H1 (cell line): ENCODE data around the gene PLCXD1. TPM values are rescaled to one million over a fixed set of nuclear protein-coding genes. Genes with fewer than 3 reads are reported as not detected.

Experiments
- CTCF ChIA-PET: fragments of 300-600 bp; sonication (Branson Sonifier 250); formaldehyde crosslinking; loops from one replicate; lab custom pipeline; 2021; ENCODE audit not compliant: partially characterized antibody; lab: Charles Lee
- POLR2A ChIA-PET: fragments of 300-600 bp; sonication (Branson Sonifier 250); formaldehyde crosslinking; loops from one replicate; lab custom pipeline; 2021; ENCODE audit warnings: inconsistent platforms; ENCODE audit not compliant: partially characterized antibody; lab: Charles Lee
- DNase-seq, 2 experiments: peaks; one replicate each; pipeline versions ENCODE4 v3.0.0 to v3.0.0-alpha.2; 2010 to 2022; ENCODE audit warnings: low spot score in 2 of 2, low read depth in 1 of 2, mixed read lengths in 1 of 2
- FAIRE-seq: peaks from 2 replicates; lab custom pipeline; 2011; peaks lifted over from hg19 to GRCh38; lab: Jason Lieb, UNC
- H2AFZ ChIP-seq: 2 replicates; pipeline ENCODE4 v1.8.1; 2012; ENCODE audit warnings: low read length, inconsistent platforms
- H2AK5ac ChIP-seq: 2 replicates; pipeline ENCODE4 v1.6.1; 2013; ENCODE audit warnings: low read depth, low read length
- H2BK120ac ChIP-seq: replicated peaks from 2 replicates; pipeline ENCODE3; 2013; ENCODE audit warnings: low read depth, low read length, inconsistent platforms
- H2BK12ac ChIP-seq: 2 replicates; pipeline ENCODE4 v1.6.1; 2013; ENCODE audit warnings: low read depth, low read length
- H2BK15ac ChIP-seq: 2 replicates; pipeline ENCODE4 v1.6.1; 2013; ENCODE audit warnings: low read length
- H2BK20ac ChIP-seq: 2 replicates; pipeline ENCODE4 v1.6.1; 2013; ENCODE audit warnings: low read length
- H2BK5ac ChIP-seq: 2 replicates; pipeline ENCODE4 v1.6.1; 2013; ENCODE audit warnings: low read depth, low read length
- H3K14ac ChIP-seq: 2 replicates; pipeline ENCODE4 v1.6.1; 2013; ENCODE audit warnings: inconsistent platforms; ENCODE audit not compliant: insufficient read length
- H3K18ac ChIP-seq: 2 replicates; pipeline ENCODE4 v1.6.1; 2013; ENCODE audit warnings: low read length; ENCODE audit errors: extremely low read depth
- H3K23ac ChIP-seq: 2 replicates; pipeline ENCODE4 v1.6.1; 2013; ENCODE audit warnings: inconsistent platforms; ENCODE audit not compliant: insufficient read length
- H3K23me2 ChIP-seq: 2 replicates; pipeline ENCODE4 v1.6.1; 2013; ENCODE audit warnings: low read depth, low read length
- H3K27ac ChIP-seq: 2 replicates; pipeline ENCODE4 v1.6.1; 2011; ENCODE audit warnings: low read depth, low read length, inconsistent platforms
- H3K27me3 ChIP-seq, 4 experiments: replicated peaks in 1 of 4; 1 replicate in 1 of 4; 2 replicates in 3 of 4; pipeline versions ENCODE4 v1.6.1 to v1.8.1; 2011 to 2013; ENCODE audit warnings: low read length in 3 of 4, mild to moderate bottlenecking in 3 of 4, inconsistent platforms in 2 of 4, mixed read lengths in 2 of 4, moderate library complexity in 1 of 4; ENCODE audit not compliant: control insufficient read depth in 3 of 4, insufficient read depth in 3 of 4; ENCODE audit errors: extremely low read depth in 1 of 4
- H3K36me3 ChIP-seq, 4 experiments: 2 replicates each; pipeline versions ENCODE4 v1.6.1 to v1.8.1; 2011 to 2013; ENCODE audit warnings: mild to moderate bottlenecking in 4 of 4, low read length in 3 of 4, moderate library complexity in 2 of 4, control low read depth in 1 of 4, inconsistent platforms in 1 of 4; ENCODE audit not compliant: insufficient read depth in 4 of 4, control insufficient read depth in 2 of 4
- H3K4ac ChIP-seq: replicated peaks from 2 replicates; pipeline ENCODE3; 2013; ENCODE audit warnings: low read length, low read depth, mixed read lengths, inconsistent platforms; ENCODE audit not compliant: insufficient read length
- H3K4me1 ChIP-seq, 4 experiments: replicated peaks in 1 of 4; 1 replicate in 1 of 4; 2 replicates in 3 of 4; pipeline versions ENCODE4 v1.6.1 to v1.8.1; 2011 to 2013; ENCODE audit warnings: low read length in 3 of 4, inconsistent platforms in 2 of 4, mixed read lengths in 1 of 4; ENCODE audit not compliant: insufficient read depth in 4 of 4, control insufficient read depth in 3 of 4
- H3K4me2 ChIP-seq, 2 experiments: 2 replicates each; pipeline versions ENCODE4 v1.6.1 to v1.8.1; 2011 to 2013; ENCODE audit warnings: low read depth in 2 of 2, low read length in 2 of 2, control low read depth in 1 of 2, inconsistent platforms in 1 of 2, mild to moderate bottlenecking in 1 of 2; ENCODE audit not compliant: insufficient read depth in 1 of 2
- H3K4me3 ChIP-seq, 4 experiments: fragments of 200-600, 300-600 bp in 1 of 4; sonication (generic), shearing (Covaris generic), sonication (Bioruptor Twin) in 1 of 4; 2 replicates each; pipeline versions ENCODE4 v1.5.1 to v1.8.1; 2011 to 2016; ENCODE audit warnings: low read length in 4 of 4, low read depth in 3 of 4, control low read depth in 2 of 4, inconsistent platforms in 2 of 4, mild to moderate bottlenecking in 2 of 4, mixed read lengths in 1 of 4, moderate library complexity in 1 of 4; ENCODE audit not compliant: insufficient read depth in 2 of 4; ENCODE audit errors: extremely low read depth in 1 of 4
- H3K56ac ChIP-seq: replicated peaks from 2 replicates; pipeline ENCODE3; 2013; ENCODE audit warnings: low read depth, mild to moderate bottlenecking, mixed read lengths, low read length, inconsistent platforms; ENCODE audit not compliant: insufficient read length
- H3K79me1 ChIP-seq: 2 replicates; pipeline ENCODE4 v1.6.1; 2013; ENCODE audit warnings: low read depth, low read length, control low read depth
- H3K79me2 ChIP-seq, 2 experiments: 2 replicates each; pipeline versions ENCODE4 v1.6.1 to v1.8.1; 2012 to 2013; ENCODE audit warnings: low read length in 2 of 2, mild to moderate bottlenecking in 2 of 2, inconsistent platforms in 1 of 2; ENCODE audit not compliant: insufficient read depth in 2 of 2, control insufficient read depth in 1 of 2
- H3K9ac ChIP-seq, 4 experiments: replicated peaks in 1 of 4; 1 replicate in 1 of 4; 2 replicates in 3 of 4; pipeline versions ENCODE4 v1.6.1 to v1.8.1; 2011 to 2013; ENCODE audit warnings: low read depth in 3 of 4, low read length in 3 of 4, control low read depth in 2 of 4, mild to moderate bottlenecking in 2 of 4, moderate library complexity in 2 of 4, inconsistent platforms in 1 of 4; ENCODE audit errors: extremely low read depth in 1 of 4
- H3K9me3 ChIP-seq, 2 experiments: 2 replicates each; pipeline versions ENCODE4 v1.6.1 to v1.8.1; 2012 to 2013; ENCODE audit warnings: mild to moderate bottlenecking in 2 of 2, moderate library complexity in 2 of 2, control low read depth in 1 of 2, inconsistent platforms in 1 of 2, low read depth in 1 of 2, low read length in 1 of 2, mixed read lengths in 1 of 2; ENCODE audit not compliant: insufficient read depth in 2 of 2
- H4K20me1 ChIP-seq, 2 experiments: replicated peaks in 1 of 2; 2 replicates each; pipeline versions ENCODE3 to v1.8.1; 2011 to 2013; ENCODE audit warnings: inconsistent platforms in 2 of 2, low read length in 2 of 2, mild to moderate bottlenecking in 1 of 2; ENCODE audit not compliant: insufficient read depth in 2 of 2, control insufficient read depth in 1 of 2
- H4K5ac ChIP-seq: 2 replicates; pipeline ENCODE4 v1.6.1; 2013; ENCODE audit warnings: low read length, low read depth, mixed read lengths, inconsistent platforms; ENCODE audit not compliant: insufficient read length
- H4K8ac ChIP-seq: 2 replicates; pipeline ENCODE4 v1.8.0; 2013; ENCODE audit warnings: mild to moderate bottlenecking, moderate library complexity, low read length, inconsistent platforms; ENCODE audit not compliant: insufficient read depth; ENCODE audit errors: extremely low read depth
- H4K91ac ChIP-seq: replicated peaks from 2 replicates; pipeline ENCODE3; 2013; ENCODE audit warnings: low read length, mixed read lengths, inconsistent platforms; ENCODE audit not compliant: insufficient read length
- BACH1 ChIP-seq: IDR thresholded peaks from 2 replicates; pipeline ENCODE4 v1.6.1; 2012; ENCODE audit warnings: low read length, improper control_type of control experiment
- GABPA ChIP-seq: IDR thresholded peaks from 2 replicates; pipeline ENCODE4 v1.6.1; 2011; ENCODE audit warnings: mild to moderate bottlenecking, low read length, moderate library complexity, borderline replicate concordance; ENCODE audit not compliant: insufficient read depth
- GTF2F1 ChIP-seq: IDR thresholded peaks from 2 replicates; pipeline ENCODE4 v1.6.1; 2012; ENCODE audit warnings: low read depth, low read length, improper control_type of control experiment, borderline replicate concordance
- JUN ChIP-seq: IDR thresholded peaks from 2 replicates; pipeline ENCODE4 v1.6.1; 2011; ENCODE audit warnings: low read depth, mild to moderate bottlenecking, improper control_type of control experiment, low read length
- SP4 ChIP-seq: IDR thresholded peaks from 2 replicates; pipeline ENCODE4 v1.6.1; 2012; ENCODE audit warnings: low read length, inconsistent platforms
- WGBS, 2 experiments: shearing (Covaris generic) in 1 of 2; methylation state at CpG; one replicate each; pipeline versions ENCODE4 v1.1.6 to v1.1.7; 2013 to 2015; ENCODE audit warnings: low lambda C conversion rate in 2 of 2, mixed read lengths in 2 of 2, inconsistent platforms in 1 of 2, low coverage in 1 of 2, missing lambda C conversion rate in 1 of 2; ENCODE audit not compliant: insufficient replicate concordance in 2 of 2, insufficient coverage in 1 of 2, insufficient read length in 1 of 2; ENCODE audit errors: extremely low coverage in 1 of 2, missing lambda C conversion rate in 1 of 2; 5-methylcytosine and 5-hydroxymethylcytosine counted together
- polyA plus RNA-seq, 7 experiments: library from polyadenylated mRNA; depleted of rRNA in 3 of 7; stranded (reverse) in 5 of 7; unstranded in 2 of 7; fragments of >200 nt in 5 of 7; fragments of 200-250 nt in 2 of 7; gene quantifications; 1 replicate in 5 of 7; 2 replicates in 1 of 7; 4 replicates in 1 of 7; pipeline versions ENCODE4 v1.2.1 to v1.2.3, GENCODE V29; 2011 to 2013; ENCODE audit warnings: missing spikeins in 2 of 7, mixed read lengths in 2 of 7
- total RNA-seq: library from RNA; stranded (reverse); fragmentation: NEBNext Ultra II Directional; extraction: Animal tissue kit (Norgen Biotek cat#: 25700); gene quantifications from 2 replicates; pipeline ENCODE4 v1.2.1, GENCODE V29; 2021
- TF ChIP-seq, protein P1 (sequence below): IDR thresholded peaks from 2 replicates; pipeline ENCODE4 v1.6.1; 2011; ENCODE audit warnings: low read depth, mild to moderate bottlenecking, low read length; ENCODE audit not compliant: insufficient read depth
- TF ChIP-seq, protein P2 (sequence below), 3 experiments: IDR thresholded peaks; 1 replicate in 2 of 3; 2 replicates in 1 of 3; pipeline versions ENCODE4 v1.5.1 to v1.6.1; 2011; ENCODE audit warnings: low read length in 3 of 3, mild to moderate bottlenecking in 3 of 3, inconsistent platforms in 2 of 3, low read depth in 1 of 3, moderate library complexity in 1 of 3; ENCODE audit not compliant: insufficient read depth in 1 of 3; ENCODE audit errors: control extremely low read depth in 1 of 3
- TF ChIP-seq, protein P3 (sequence below): IDR thresholded peaks from 2 replicates; pipeline ENCODE4 v1.6.1; 2012; ENCODE audit warnings: inconsistent platforms

Gene PLCXD1
- total and polyA plus RNA-seq, 2 of the 8 experiments (the other 6 are each of a cell fraction or from before 2014, with no cell fraction given): 93.6 to 124 TPM

DNA sequence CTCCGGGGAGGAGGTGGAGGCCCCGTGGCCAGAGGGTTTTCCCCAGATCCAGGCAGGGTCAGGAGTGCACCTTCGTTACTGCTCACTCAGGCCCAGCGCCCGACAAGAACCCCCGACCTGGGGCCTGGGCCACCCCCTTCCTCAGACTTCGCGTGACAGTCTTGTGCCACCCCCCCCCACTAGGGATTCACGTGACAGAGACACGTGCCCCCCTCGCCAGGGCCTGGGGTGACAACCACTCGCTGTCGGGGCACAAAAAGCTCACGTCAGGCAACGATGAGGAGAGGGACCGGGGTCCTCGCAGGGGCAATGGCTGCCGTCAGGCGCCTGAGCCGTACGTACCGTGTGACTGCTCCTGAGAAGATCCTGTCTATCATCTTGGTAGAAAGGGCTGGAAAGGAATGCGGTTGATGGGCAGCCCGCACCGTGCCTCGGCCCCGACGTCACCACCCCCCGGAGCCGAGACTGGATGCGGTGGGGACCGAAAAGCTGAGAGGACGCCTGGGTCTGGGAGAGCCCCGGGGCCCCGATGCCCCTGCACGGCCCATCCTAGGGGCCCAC lies 60.4 kb downstream of the PLCXD1 start:
- H3K23ac ChIP-seq: no peak overlapping the region
- WGBS, 2 experiments: 94% methylated on average over 26 of the region's 36 CpGs; no CpG with 5 or more reads in 1 of the 2 experiments
- H2AFZ ChIP-seq: no peak overlapping the region
- H4K8ac ChIP-seq: no peak overlapping the region
- FAIRE-seq: no peak
- no peak overlapping the region for H3K4me3 ChIP-seq
- H4K5ac ChIP-seq: no peak overlapping the region
- H2BK15ac ChIP-seq: no peak overlapping the region
- no peak overlapping the region for H2BK12ac ChIP-seq
- H3K27me3 ChIP-seq: no peaks in the 10 kb centered on the region
- H3K56ac ChIP-seq: no peak overlapping the region
- H3K9ac ChIP-seq: no peak overlapping the region
- no peak overlapping the region for H3K18ac ChIP-seq
- H3K79me2 ChIP-seq: no peaks in the 10 kb centered on the region
- H3K4me1 ChIP-seq: no peaks in the 10 kb centered on the region
- H3K27ac ChIP-seq: no peak overlapping the region
- TF ChIP-seq GABPA (no peak), JUN (no peak), BACH1 (no peak), SP4 (no peak), GTF2F1 (no peak)
- TF ChIP-seq, protein P1, sequence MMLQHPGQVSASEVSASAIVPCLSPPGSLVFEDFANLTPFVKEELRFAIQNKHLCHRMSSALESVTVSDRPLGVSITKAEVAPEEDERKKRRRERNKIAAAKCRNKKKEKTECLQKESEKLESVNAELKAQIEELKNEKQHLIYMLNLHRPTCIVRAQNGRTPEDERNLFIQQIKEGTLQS: no peak
- TF ChIP-seq, protein P2, sequence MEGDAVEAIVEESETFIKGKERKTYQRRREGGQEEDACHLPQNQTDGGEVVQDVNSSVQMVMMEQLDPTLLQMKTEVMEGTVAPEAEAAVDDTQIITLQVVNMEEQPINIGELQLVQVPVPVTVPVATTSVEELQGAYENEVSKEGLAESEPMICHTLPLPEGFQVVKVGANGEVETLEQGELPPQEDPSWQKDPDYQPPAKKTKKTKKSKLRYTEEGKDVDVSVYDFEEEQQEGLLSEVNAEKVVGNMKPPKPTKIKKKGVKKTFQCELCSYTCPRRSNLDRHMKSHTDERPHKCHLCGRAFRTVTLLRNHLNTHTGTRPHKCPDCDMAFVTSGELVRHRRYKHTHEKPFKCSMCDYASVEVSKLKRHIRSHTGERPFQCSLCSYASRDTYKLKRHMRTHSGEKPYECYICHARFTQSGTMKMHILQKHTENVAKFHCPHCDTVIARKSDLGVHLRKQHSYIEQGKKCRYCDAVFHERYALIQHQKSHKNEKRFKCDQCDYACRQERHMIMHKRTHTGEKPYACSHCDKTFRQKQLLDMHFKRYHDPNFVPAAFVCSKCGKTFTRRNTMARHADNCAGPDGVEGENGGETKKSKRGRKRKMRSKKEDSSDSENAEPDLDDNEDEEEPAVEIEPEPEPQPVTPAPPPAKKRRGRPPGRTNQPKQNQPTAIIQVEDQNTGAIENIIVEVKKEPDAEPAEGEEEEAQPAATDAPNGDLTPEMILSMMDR (IDR thresholded peaks at IDR 0.05; ENCODE audit: control extremely low read depth in 1 of 3, insufficient read depth in 1 of 3, low read depth in 1 of 3, low read length in 3 of 3): no peak
- TF ChIP-seq, protein P3, sequence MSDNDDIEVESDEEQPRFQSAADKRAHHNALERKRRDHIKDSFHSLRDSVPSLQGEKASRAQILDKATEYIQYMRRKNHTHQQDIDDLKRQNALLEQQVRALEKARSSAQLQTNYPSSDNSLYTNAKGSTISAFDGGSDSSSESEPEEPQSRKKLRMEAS: no peak
- H3K9me3 ChIP-seq: no peaks in the 10 kb centered on the region; a peak in 1 of 4 replicates
- H2AK5ac ChIP-seq: no peak overlapping the region
- H3K14ac ChIP-seq: no peak overlapping the region
- H3K36me3 ChIP-seq: peaks cover 5 to 52% (median 16%) of the 10 kb centered on the region in 4 experiments; a peak in 6 of 8 replicates
- no peak overlapping the region for H3K4me2 ChIP-seq
- H3K4ac ChIP-seq: no peak overlapping the region
- peak in 1 of 2 experiments; percentile 40 for DNase-seq
- no peaks in the 10 kb centered on the region; the same call in 1 of the 2 replicates for H3K79me1 ChIP-seq
- H2BK20ac ChIP-seq: no peak overlapping the region
- POLR2A ChIA-PET: no interaction called here
- no peaks in the 10 kb centered on the region for H3K23me2 ChIP-seq
- no peak overlapping the region for H2BK5ac ChIP-seq
- no peak overlapping the region for H2BK120ac ChIP-seq
- peaks cover 0 to 5% of the 10 kb centered on the region in 2 experiments for H4K20me1 ChIP-seq
- CTCF ChIA-PET: no interaction called here
- no peak overlapping the region for H4K91ac ChIP-seq
